Astrocyte (in vitro differentiated cells and primary cell): ENCODE measurements around the gene ELK3. TPM values are rescaled to one million over a fixed set of nuclear protein-coding genes. Genes with fewer than 3 reads are reported as not detected.

Experiments
- DNase-seq: peaks from one replicate; pipeline ENCODE4 v3.0.0-alpha.2; 2010; ENCODE audit warnings: low read depth
- FAIRE-seq: peaks from 2 replicates; lab custom pipeline; 2011; peaks lifted over from hg19 to GRCh38; lab: Jason Lieb, UNC
- H2AFZ ChIP-seq: 2 replicates; pipeline ENCODE4 v1.6.0; 2012; ENCODE audit warnings: low read depth, low read length, inconsistent platforms
- H3K27ac ChIP-seq: 2 replicates; pipeline ENCODE4 v1.5.1; 2011; ENCODE audit warnings: low read depth, low read length, inconsistent platforms
- H3K27me3 ChIP-seq: 2 replicates; pipeline ENCODE4 v1.6.0; 2011; ENCODE audit warnings: low read length, inconsistent platforms; ENCODE audit not compliant: insufficient read depth
- H3K36me3 ChIP-seq: 2 replicates; pipeline ENCODE4 v1.5.1; 2011; ENCODE audit warnings: low read length, inconsistent platforms; ENCODE audit not compliant: insufficient read depth
- H3K4me1 ChIP-seq: 2 replicates; pipeline ENCODE4 v1.5.1; 2011; ENCODE audit warnings: low read length, inconsistent platforms; ENCODE audit not compliant: insufficient read depth
- H3K4me2 ChIP-seq: 2 replicates; pipeline ENCODE4 v1.6.0; 2012; ENCODE audit warnings: low read length, inconsistent platforms
- H3K4me3 ChIP-seq: 2 replicates; pipeline ENCODE4 v1.5.1; 2011; ENCODE audit warnings: low read depth, mild to moderate bottlenecking, low read length, inconsistent platforms; ENCODE audit not compliant: insufficient read depth
- H3K79me2 ChIP-seq: 2 replicates; pipeline ENCODE4 v1.6.0; 2012; ENCODE audit warnings: mild to moderate bottlenecking, low read length, inconsistent platforms; ENCODE audit not compliant: insufficient read depth
- H3K9ac ChIP-seq: 2 replicates; pipeline ENCODE4 v1.6.0; 2012; ENCODE audit warnings: mild to moderate bottlenecking, low read length, inconsistent platforms
- H3K9me3 ChIP-seq: 2 replicates; pipeline ENCODE4 v1.5.1; 2012; ENCODE audit warnings: low read depth, mild to moderate bottlenecking, low read length, inconsistent platforms; ENCODE audit not compliant: insufficient read depth
- H4K20me1 ChIP-seq: 2 replicates; pipeline ENCODE4 v1.6.0; 2012; ENCODE audit warnings: low read length, inconsistent platforms; ENCODE audit not compliant: insufficient read depth
- H3K27ac Mint-ChIP-seq: one replicate; pipeline ENCODE4 v1.8.0; 2021; ENCODE audit warnings: mild to moderate bottlenecking, mixed read lengths; ENCODE audit not compliant: unreplicated experiment
- H3K27me3 Mint-ChIP-seq: one replicate; pipeline ENCODE4 v1.8.0; 2021; ENCODE audit warnings: low read depth, mixed read lengths; ENCODE audit not compliant: unreplicated experiment
- H3K36me3 Mint-ChIP-seq: one replicate; pipeline ENCODE4 v1.8.0; 2021; ENCODE audit warnings: low read depth, mixed read lengths; ENCODE audit not compliant: unreplicated experiment
- H3K4me1 Mint-ChIP-seq: one replicate; pipeline ENCODE4 v1.8.0; 2021; ENCODE audit warnings: low read depth, mixed read lengths; ENCODE audit not compliant: unreplicated experiment
- H3K4me3 Mint-ChIP-seq: one replicate; pipeline ENCODE4 v1.8.0; 2021; ENCODE audit warnings: mild to moderate bottlenecking, moderate library complexity, mixed read lengths; ENCODE audit not compliant: unreplicated experiment
- H3K9me3 Mint-ChIP-seq: one replicate; pipeline ENCODE4 v1.8.0; 2021; ENCODE audit warnings: mild to moderate bottlenecking, mixed read lengths; ENCODE audit not compliant: unreplicated experiment
- EZH2 ChIP-seq: IDR thresholded peaks from 2 replicates; pipeline ENCODE4 v1.6.1; 2012; ENCODE audit warnings: mild to moderate bottlenecking, low read length, inconsistent platforms; ENCODE audit not compliant: insufficient read depth
- total RNA-seq: library from RNA; stranded (reverse); gene quantifications from 2 replicates; pipeline ENCODE4 v1.2.1, GENCODE V29; 2021
- TF ChIP-seq, protein P1 (sequence below): IDR thresholded peaks from 2 replicates; pipeline ENCODE4 v1.5.1; 2011; ENCODE audit warnings: low read depth, mild to moderate bottlenecking, inconsistent platforms, low read length, moderate library complexity; ENCODE audit not compliant: insufficient read depth

The ELK3 gene
- total RNA-seq, 1 donor from 2014 or later: 62.7 TPM

GRCh38 chr12:96171905-96172304, 22.3 kb upstream of the ELK3 start:
- Mint-ChIP-seq H3K9me3 (peaks cover 9% of the 10 kb centered on the region), H3K27me3 (peaks cover 26% of the 10 kb centered on the region), H3K4me3 (no peak overlapping the region), H3K4me1 (peaks cover under 1% of the 10 kb centered on the region), H3K36me3 (no peaks in the 10 kb centered on the region), H3K27ac (no peak overlapping the region)
- H2AFZ ChIP-seq: no peak overlapping the region
- DNase-seq (no peak), FAIRE-seq (no peak)
- no peak overlapping the region for H3K27ac ChIP-seq
- no peaks in the 10 kb centered on the region for H3K79me2 ChIP-seq
- no peaks in the 10 kb centered on the region for H3K36me3 ChIP-seq
- H3K4me1 ChIP-seq: no peaks in the 10 kb centered on the region
- no peaks in the 10 kb centered on the region for H3K9me3 ChIP-seq
- no peaks in the 10 kb centered on the region for H4K20me1 ChIP-seq
- no peak overlapping the region for H3K4me3 ChIP-seq
- no peak overlapping the region for H3K9ac ChIP-seq
- no peak overlapping the region for H3K4me2 ChIP-seq
- H3K27me3 ChIP-seq: no peaks in the 10 kb centered on the region
- TF ChIP-seq EZH2: no peak
- TF ChIP-seq, protein P1, sequence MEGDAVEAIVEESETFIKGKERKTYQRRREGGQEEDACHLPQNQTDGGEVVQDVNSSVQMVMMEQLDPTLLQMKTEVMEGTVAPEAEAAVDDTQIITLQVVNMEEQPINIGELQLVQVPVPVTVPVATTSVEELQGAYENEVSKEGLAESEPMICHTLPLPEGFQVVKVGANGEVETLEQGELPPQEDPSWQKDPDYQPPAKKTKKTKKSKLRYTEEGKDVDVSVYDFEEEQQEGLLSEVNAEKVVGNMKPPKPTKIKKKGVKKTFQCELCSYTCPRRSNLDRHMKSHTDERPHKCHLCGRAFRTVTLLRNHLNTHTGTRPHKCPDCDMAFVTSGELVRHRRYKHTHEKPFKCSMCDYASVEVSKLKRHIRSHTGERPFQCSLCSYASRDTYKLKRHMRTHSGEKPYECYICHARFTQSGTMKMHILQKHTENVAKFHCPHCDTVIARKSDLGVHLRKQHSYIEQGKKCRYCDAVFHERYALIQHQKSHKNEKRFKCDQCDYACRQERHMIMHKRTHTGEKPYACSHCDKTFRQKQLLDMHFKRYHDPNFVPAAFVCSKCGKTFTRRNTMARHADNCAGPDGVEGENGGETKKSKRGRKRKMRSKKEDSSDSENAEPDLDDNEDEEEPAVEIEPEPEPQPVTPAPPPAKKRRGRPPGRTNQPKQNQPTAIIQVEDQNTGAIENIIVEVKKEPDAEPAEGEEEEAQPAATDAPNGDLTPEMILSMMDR: no peak

DNA sequence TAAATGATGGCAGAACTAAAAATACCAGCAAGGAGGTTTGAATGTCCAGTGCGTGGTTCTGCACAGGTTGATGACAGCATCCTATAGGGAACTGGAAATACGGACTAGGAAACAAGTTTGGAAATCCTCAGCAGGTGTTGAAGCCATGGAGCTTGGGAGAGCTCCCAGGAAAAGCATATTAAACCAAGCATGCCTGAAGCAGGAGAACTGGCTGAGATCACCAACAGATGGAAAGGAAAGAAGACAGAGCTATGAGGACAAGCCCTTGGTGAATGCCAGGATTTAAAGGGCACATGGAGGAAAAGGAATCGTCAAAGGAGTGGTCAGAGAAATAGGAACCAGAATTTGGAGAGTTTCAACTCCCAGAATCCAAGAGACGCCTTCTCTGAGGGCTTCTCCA, 21.2 kb upstream of the ELK3 start:
- FAIRE-seq: no peak
- Histone ChIP-seq H3K4me2 (no peak overlapping the region), H3K4me1 (no peaks in the 10 kb centered on the region), H3K27ac (no peak overlapping the region), H3K4me3 (no peak overlapping the region), H3K27me3 (no peaks in the 10 kb centered on the region), H3K36me3 (no peaks in the 10 kb centered on the region), H3K9me3 (no peaks in the 10 kb centered on the region), H2AFZ (no peak overlapping the region), H4K20me1 (no peaks in the 10 kb centered on the region), H3K9ac (no peak overlapping the region), H3K79me2 (no peaks in the 10 kb centered on the region)
- Mint-ChIP-seq H3K27me3 (peaks cover 26% of the 10 kb centered on the region), H3K4me1 (peaks cover 4% of the 10 kb centered on the region), H3K9me3 (peaks cover 11% of the 10 kb centered on the region), H3K27ac (no peak overlapping the region), H3K4me3 (no peak overlapping the region), H3K36me3 (no peaks in the 10 kb centered on the region)
- no peak for DNase-seq
- TF ChIP-seq, protein P1: no peak

DNA sequence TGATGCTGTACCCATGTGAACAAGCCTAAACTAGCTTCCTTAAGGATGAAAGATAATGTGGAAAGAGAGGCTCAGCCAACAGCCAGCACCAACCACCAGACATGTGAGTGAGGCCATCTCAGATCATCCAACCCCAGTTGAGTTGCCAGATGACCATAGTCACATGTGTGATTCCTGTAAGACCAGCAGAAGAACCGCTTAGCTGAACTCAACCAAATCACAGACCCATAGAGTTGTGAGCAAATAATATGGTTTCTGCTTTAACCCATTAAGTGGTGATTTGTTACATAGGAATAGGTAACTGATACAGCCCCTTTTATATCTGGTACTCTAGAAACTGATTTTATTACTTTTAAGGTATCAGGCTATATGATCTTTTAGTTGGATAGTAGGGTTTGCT, 17.6 kb upstream of the ELK3 start:
- Histone ChIP-seq H2AFZ (no peak overlapping the region), H3K79me2 (no peaks in the 10 kb centered on the region), H3K36me3 (no peaks in the 10 kb centered on the region), H3K4me3 (no peak overlapping the region), H3K4me1 (no peaks in the 10 kb centered on the region), H3K27ac (no peak overlapping the region), H3K4me2 (peak overlapping the region; percentile 15), H4K20me1 (no peaks in the 10 kb centered on the region), H3K27me3 (no peaks in the 10 kb centered on the region), H3K9me3 (no peaks in the 10 kb centered on the region), H3K9ac (no peak overlapping the region)
- Mint-ChIP-seq H3K4me1 (peaks cover 4% of the 10 kb centered on the region), H3K4me3 (no peak overlapping the region), H3K36me3 (no peaks in the 10 kb centered on the region), H3K9me3 (peaks cover 11% of the 10 kb centered on the region), H3K27me3 (peaks cover 17% of the 10 kb centered on the region), H3K27ac (no peak overlapping the region)
- FAIRE-seq (no peak), DNase-seq (no peak)
- no peak for TF ChIP-seq EZH2
- TF ChIP-seq, protein P1: no peak
